H54 (cell line): ENCODE data around the gene FOXO4.

Source experiments
- DNase-seq: peaks from one replicate; pipeline ENCODE4 v3.0.0; 2011; ENCODE audit warnings: low spot score, mixed read lengths; ENCODE audit not compliant: insufficient read length
- FAIRE-seq: peaks from 3 replicates; lab custom pipeline; 2011; peaks lifted over from hg19 to GRCh38; lab: Jason Lieb, UNC
- POLR2A ChIP-seq: IDR thresholded peaks from 2 replicates; pipeline ENCODE4 v1.6.1; 2011; ENCODE audit warnings: low read depth, mild to moderate bottlenecking, low read length

Gene FOXO4

GRCh38 chrX:71140440-71140839 is 44.8 kb downstream of the FOXO4 start:
- TF ChIP-seq POLR2A: no peak
- FAIRE-seq (no peak), DNase-seq (no peak)

GRCh38 chrX:71143508-71143907 is 47.9 kb downstream of the FOXO4 start:
- DNase-seq: no peak
- FAIRE-seq: no peak
- TF ChIP-seq POLR2A: no peak

- TF ChIP-seq POLR2A: no peak
- FAIRE-seq: no peak
Measured at GRCh38 chrX:71144651-71145050, 49.0 kb downstream of the FOXO4 start, which contains the start of gene NLGN3. NLGN3 (plus strand) TSS chrX:71144841; CDS start chrX:71147750, 2,909 bp downstream.

GRCh38 chrX:71147496-71148277 is 52.0 kb downstream of the FOXO4 start:
- no peak for TF ChIP-seq POLR2A
- DNase-seq (no peak), FAIRE-seq (no peak)

More at GRCh38 chrX:71144651-71145050, 49.0 kb downstream of the FOXO4 start, which contains the start of gene NLGN3:
- DNase-seq: no peak

GRCh38 chrX:71148278-71148663 is 52.6 kb downstream of the FOXO4 start:
- FAIRE-seq (no peak), DNase-seq (no peak)
- TF ChIP-seq POLR2A: no peak

- FAIRE-seq: no peak
Measured at GRCh38 chrX:71151366-71151765, 55.7 kb downstream of the FOXO4 start.

More at GRCh38 chrX:71151366-71151765, 55.7 kb downstream of the FOXO4 start:
- TF ChIP-seq POLR2A: no peak
- DNase-seq: no peak
